GM19455 (cell line): ENCODE measurements around the gene ASTL.
"Not testable (repeated sequence)": the region's sequence is repeated elsewhere in the genome, so short reads cannot be mapped to it uniquely, and the experiment has no call there.

ENCODE experiments used
- ATAC-seq: cut with Tn5 transposase; IDR thresholded peaks from one replicate; pipeline ENCODE4 v1.9.1; 2021; ENCODE audit not compliant: unreplicated experiment

The ASTL gene

GRCh38 chr2:96099861-96100798, 38.2 kb downstream of the ASTL start:
- no peak for ATAC-seq

GRCh38 chr2:96098900-96099590, 39.3 kb downstream of the ASTL start:
- ATAC-seq: no peak

- no peak for ATAC-seq
Observed at GRCh38 chr2:96097951-96098823, 40.1 kb downstream of the ASTL start.

GRCh38 chr2:96097441-96097840, 40.9 kb downstream of the ASTL start:
- ATAC-seq: no peak

- ATAC-seq: no peak
Observed at GRCh38 chr2:96095116-96095636, 43.1 kb downstream of the ASTL start.

- ATAC-seq: no peak
Observed at GRCh38 chr2:96093528-96093927, 44.8 kb downstream of the ASTL start.

GRCh38 chr2:96092951-96093350, 45.4 kb downstream of the ASTL start:
- no peak for ATAC-seq

- ATAC-seq: no peak
Observed at GRCh38 chr2:96092573-96092877, 45.8 kb downstream of the ASTL start.

GRCh38 chr2:96091711-96092572, 46.4 kb downstream of the ASTL start:
- no peak for ATAC-seq

GRCh38 chr2:96091141-96091710, 47.1 kb downstream of the ASTL start:
- no peak for ATAC-seq

- no peak for ATAC-seq
Observed at GRCh38 chr2:96090196-96090926, 47.9 kb downstream of the ASTL start.

- ATAC-seq: no peak
Observed at GRCh38 chr2:96089356-96090195, 48.7 kb downstream of the ASTL start.

GRCh38 chr2:96088340-96089335, 49.7 kb downstream of the ASTL start:
- no peak for ATAC-seq

- ATAC-seq: no peak
Observed at GRCh38 chr2:96087130-96087529, 51.2 kb downstream of the ASTL start.

- ATAC-seq: no peak
Observed at GRCh38 chr2:96085541-96086355, 52.6 kb downstream of the ASTL start.

GRCh38 chr2:96084858-96085518, 53.3 kb downstream of the ASTL start:
- ATAC-seq: not testable (repeated sequence)
